Measurements from ENCODE around the gene SPATA31A5. TPM values are rescaled to one million over a fixed set of nuclear protein-coding genes. Genes with fewer than 3 reads are reported as not detected.
"Not testable (repeated sequence)": the region's sequence is repeated elsewhere in the genome, so short reads cannot be mapped to it uniquely, and the experiment has no call there.

SPATA31A5 gene
- total RNA-seq, result not detected
- long read RNA-seq, result 0 reads

DNA sequence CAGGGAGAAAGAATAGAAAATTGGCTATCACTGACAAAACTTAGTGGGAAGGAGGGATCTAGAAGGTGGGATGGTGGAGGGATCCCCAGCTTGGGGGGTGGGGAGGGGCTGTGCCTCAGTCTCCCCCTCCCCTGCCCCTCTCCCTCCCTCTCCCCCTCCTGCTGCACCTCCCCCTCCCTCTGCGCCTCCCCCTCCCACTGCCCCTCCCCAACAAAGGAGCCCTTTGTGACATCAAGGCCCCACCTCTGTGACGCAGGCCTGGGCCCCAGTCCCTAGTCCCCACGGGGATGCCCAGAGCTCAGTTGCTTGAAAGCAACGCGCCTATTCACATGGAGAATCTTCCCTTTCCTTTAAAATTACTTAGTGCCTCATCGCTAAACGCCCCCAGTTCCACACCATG is at the start of gene SPATA31A5:
SPATA31A5 (plus strand) TSS at position 301 of the 400 bp plus-strand sequence; CDS start at position 330, 29 bp downstream.
- H3K9me3 ChIP-seq; DNase-seq; H3K4me1 ChIP-seq; intact Hi-C loops (cut with DNase I); H3K27me3 ChIP-seq (ENCODE audit: low read depth); H3K36me3 ChIP-seq; ATAC-seq; H3K27ac ChIP-seq; H3K4me3 ChIP-seq: not testable (repeated sequence)

DNA sequence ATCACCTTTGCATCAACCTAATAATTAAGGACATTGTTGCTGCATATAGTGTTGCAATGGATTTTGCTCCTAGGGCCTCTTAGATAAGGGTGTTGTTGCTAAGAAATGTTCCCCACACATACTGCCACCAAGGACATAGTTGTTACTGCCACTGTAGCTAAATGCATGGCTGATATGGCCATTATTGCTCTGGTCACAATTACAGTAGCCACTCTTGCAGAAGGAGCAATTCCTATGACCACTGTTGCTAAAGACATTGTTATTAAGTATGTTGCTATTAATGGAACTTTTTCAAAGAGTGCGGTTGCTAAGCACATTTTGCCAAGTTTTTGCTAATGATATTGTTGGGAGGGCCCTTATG is 48.8 kb downstream of the SPATA31A5 start:
- H3K27ac ChIP-seq; H3K9me3 ChIP-seq; intact Hi-C loops (cut with DNase I); H3K36me3 ChIP-seq; H3K4me1 ChIP-seq; H3K4me3 ChIP-seq; H3K27me3 ChIP-seq (ENCODE audit: low read depth); DNase-seq: not testable (repeated sequence)
- ATAC-seq, result peak in 1 of 2 donors; percentile 46

DNA sequence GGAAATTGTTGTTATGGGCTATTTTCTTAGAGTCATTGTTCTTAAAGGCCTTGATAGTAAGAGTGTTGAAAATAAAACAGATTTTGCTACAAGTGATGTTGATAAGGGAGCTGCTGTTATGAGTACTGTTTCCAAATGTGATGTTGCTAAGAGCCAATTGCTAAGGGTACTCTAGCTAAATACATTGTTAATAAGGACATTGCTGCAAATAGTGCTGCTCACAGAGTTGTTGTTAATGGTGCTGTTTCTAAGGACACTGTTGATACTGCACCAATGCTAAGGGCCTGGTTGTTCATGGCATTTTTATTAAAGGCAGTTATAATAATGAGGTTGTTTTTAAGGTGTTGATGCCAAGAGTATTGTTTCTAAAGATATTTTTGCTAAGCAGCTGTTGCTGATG is 52.2 kb downstream of the SPATA31A5 start:
- H3K27ac ChIP-seq; H3K4me1 ChIP-seq; H3K36me3 ChIP-seq; H3K9me3 ChIP-seq; ATAC-seq; H3K4me3 ChIP-seq; intact Hi-C loops (cut with DNase I); H3K27me3 ChIP-seq (ENCODE audit: low read depth); DNase-seq: not testable (repeated sequence)

Data from lower lobe of right lung (tissue), 2 donors.